DOHH2 (cell line): Measurements from ENCODE around the gene LPAR1.

Experiments used
- CTCF ChIP-seq: fragments of 200-600 bp; sonication (generic); IDR thresholded peaks from one replicate; pipeline ENCODE4 v1.5.1; 2014; ENCODE audit warnings: antibody characterized with exemption, mild to moderate bottlenecking, low read depth, low read length; ENCODE audit not compliant: poor library complexity, severe bottlenecking
- EZH2phosphoT487 ChIP-seq: fragments of 200-600 bp; sonication (generic); IDR thresholded peaks from 2 replicates; pipeline ENCODE4 v1.6.1; 2017; ENCODE audit warnings: borderline replicate concordance, mild to moderate bottlenecking, antibody characterized with exemption, low read length, moderate library complexity, mixed read lengths

DNA sequence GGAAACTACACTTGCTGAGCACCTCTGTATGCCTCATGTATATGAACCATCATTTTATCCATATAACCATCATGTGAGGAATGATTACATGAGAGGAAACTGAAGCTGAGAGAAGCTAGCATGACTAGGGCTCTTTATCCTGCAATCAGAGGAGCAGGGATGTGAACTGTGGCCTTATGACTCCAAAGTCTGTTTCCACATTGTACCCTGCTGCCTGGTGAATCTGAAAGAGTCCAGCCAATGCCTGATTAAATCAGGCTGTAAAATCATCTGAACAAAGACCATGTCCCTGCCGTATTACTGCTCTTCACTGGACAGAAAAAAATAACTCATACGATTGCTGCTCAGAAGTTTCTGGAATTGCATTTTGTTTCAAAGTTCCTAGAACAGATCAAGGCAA, 67.0 kb downstream of the LPAR1 start:
- TF ChIP-seq CTCF (no peak), EZH2phosphoT487 (no peak)
